GM18951 (cell line): ENCODE results near the gene NUP88.

Experiments used
- POLR2A ChIP-seq: IDR thresholded peaks from 4 replicates; pipeline ENCODE4 v1.6.1; 2011; ENCODE audit warnings: mild to moderate bottlenecking; ENCODE audit not compliant: insufficient read length, insufficient read depth; ENCODE audit errors: extremely low read depth
- in situ Hi-C: fragments of 300-500 bp; cut with MboI; formaldehyde crosslinking; loops from one replicate; pipeline ENCODE4 v1.12.0; 2022; ENCODE audit warnings: low sequenced_read_pairs, mixed read lengths, inconsistent platforms; ENCODE audit not compliant: unreplicated experiment

The NUP88 gene

DNA sequence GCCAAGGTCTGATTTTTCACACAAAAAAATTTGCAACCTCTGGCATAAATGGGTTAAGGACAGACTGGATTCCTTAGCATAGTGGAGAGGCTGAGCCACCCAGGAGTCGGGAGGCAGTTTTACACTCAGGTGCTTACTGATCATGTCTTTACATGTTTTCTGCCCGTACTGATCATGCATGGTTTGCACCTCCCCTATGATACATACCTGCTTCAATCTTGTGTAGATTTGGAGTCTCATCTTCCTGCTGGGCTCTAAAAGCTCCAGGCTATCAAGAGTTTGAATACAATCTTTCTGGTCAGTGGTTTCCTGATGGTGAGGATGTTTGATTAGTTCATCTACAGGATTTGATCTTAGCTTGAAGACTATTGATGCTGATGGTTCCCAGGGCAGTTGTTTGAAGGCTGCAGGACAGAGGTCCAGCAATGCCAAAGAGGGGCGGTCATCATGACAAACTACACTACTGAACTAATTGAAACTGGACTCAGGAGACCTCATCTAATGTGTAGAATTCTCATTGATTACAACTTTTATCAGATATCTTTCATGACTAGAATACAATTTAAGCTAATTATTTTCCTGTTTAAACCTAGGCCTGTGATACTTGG is 12.6 kb upstream of the NUP88 start:
- no peak for TF ChIP-seq POLR2A
- in situ Hi-C loops: loop anchor here (10.0 kb wide), 1 partner anchor 187 kb away; no protein-coding TSS in a partner anchor

DNA sequence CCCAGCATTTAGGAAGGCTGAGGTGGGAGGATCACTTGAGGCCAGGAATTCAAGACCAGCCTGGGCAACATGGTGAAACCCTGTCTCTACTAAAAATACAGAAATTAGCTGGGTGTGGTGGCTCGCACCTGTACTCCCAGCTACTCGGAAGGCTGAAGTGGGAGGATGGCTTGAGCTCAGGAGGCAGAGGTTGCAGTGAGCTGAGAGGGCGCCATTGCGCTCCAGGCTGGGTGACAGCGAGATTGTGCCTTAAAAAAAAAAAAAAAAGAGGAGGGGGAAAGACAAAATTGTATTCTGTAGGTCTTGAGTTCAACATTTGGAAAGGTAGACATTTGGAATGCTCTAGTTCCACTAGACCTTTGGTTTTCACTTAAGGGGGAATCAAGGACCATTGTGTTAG is 11.8 kb upstream of the NUP88 start:
- in situ Hi-C loops: loop anchor here (10.0 kb wide), 1 partner anchor 186 kb away; no protein-coding TSS in a partner anchor

DNA sequence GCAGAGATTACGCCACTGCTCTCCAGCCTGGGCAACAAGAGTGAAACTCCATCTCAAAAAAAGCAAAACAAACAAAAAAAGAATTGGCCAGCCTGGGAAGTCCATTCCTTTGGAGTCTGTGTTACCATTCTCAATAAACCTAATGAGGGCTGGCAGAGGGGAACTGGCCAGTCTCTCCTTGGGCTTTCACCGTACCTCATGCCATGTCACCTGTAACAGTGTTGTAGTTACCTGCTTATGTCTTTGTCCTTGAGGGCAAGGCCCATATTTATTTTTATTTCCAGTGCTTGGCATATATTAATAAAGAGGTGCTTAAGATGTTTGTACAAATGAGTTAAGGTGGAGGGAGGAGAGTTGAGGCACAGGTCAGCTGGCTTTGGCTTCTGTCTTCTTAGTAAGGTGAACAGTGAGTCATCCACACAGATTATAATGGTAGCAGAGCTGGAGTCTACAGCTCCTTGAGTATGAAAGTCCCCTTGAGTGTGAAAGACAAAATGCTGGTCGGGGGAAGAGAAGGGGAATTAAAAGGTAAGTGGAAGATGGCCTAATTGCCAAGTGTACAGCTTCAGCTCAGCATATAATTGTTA is 11.0 kb upstream of the NUP88 start:
- in situ Hi-C loops: loop anchor here (10.0 kb wide), 1 partner anchor 186 kb away; no protein-coding TSS in a partner anchor
- TF ChIP-seq POLR2A: no peak

DNA sequence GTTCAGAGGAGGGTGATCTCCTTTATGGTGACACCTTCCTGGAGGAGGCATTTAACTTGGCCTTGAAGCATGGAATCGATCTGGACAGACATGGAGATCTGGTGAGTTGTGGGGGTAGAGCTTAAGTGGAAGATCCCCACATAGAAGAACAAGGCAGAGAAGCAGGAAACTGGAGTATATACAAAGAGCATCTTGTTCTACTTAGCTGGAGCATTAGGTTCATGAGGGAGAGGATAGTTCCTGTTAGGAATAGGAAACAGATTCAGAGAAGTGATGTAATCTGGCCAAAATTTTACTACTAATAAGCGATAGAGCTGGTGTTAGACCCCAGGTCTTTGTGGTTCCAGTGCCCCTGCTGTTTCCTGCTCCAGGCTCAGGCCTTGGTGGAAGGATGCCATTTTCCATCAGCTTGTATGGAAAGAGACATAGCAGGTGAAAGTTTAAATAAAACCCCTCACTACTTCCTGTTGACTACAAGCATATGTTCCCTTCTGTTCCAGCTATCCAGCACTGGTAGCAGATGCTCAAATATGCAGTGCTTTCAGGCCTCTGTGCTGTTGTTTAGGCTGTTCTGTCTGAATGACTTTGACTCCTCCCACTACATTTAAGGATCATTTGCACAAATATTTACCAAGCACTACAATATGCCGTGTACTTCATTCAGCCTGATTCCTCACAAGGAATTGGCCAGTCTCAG is 9.9 kb upstream of the NUP88 start:
- no peak for TF ChIP-seq POLR2A
- in situ Hi-C loops: no loop called here

DNA sequence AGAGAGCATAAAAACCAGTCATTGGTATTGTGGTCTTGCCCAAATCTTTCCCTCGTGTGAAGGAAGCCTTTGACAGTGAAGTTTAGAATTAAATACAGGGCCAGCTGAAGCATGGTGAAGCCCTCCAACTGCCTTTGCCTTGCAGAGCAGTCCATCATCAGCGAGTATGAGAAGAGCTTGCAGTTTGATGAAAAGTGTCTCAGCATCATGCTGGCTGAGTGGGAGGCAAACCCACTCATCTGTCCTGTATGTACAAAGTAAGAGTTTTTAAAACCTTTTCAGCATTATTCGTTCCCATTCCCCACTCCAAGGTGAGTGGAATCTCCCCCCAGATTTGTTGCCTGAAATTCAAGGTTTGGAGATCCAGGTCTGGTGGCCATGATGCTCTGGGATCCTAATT is 6.4 kb upstream of the NUP88 start:
- in situ Hi-C loops: no loop called here
- no peak for TF ChIP-seq POLR2A

DNA sequence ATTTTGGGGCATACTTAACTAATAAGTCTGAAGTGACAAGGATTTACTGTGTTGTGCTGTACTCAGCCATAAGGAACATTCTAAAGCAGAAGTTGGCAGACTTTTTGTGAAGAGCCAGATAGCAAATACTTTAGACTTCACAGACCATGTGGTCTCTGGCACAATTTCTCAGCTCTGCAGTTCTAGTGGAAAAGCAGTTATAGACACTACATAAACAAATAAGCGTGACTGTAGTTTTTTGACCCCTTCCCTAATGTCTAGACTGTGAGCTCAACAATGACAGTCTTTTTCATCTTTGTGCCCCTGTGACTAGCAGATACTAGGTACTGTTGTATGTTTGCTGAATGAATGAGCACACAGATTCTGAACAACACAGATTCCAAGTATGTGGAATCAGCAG is 5.4 kb upstream of the NUP88 start:
- no peak for TF ChIP-seq POLR2A
- in situ Hi-C loops: no loop called here

DNA sequence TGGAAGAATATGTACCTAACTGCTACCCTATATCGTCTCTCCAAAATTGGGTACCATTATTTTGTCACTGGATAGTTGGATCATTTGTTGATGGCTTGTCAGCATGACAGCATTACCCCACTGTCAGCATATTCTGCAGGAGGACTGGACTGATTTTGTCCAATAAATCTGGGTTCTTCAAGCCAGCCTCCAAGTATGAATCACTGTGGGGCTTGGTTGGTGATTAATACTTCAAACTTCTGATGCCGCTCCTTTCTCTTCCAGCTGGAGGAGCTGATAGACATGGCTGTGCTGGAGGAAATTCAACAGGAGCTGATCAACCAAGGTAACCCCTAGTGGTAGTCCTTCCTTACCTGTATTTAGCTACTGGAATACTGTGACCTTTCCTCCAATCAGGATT is 3.0 kb upstream of the NUP88 start:
- TF ChIP-seq POLR2A: no peak
- in situ Hi-C loops: no loop called here

DNA sequence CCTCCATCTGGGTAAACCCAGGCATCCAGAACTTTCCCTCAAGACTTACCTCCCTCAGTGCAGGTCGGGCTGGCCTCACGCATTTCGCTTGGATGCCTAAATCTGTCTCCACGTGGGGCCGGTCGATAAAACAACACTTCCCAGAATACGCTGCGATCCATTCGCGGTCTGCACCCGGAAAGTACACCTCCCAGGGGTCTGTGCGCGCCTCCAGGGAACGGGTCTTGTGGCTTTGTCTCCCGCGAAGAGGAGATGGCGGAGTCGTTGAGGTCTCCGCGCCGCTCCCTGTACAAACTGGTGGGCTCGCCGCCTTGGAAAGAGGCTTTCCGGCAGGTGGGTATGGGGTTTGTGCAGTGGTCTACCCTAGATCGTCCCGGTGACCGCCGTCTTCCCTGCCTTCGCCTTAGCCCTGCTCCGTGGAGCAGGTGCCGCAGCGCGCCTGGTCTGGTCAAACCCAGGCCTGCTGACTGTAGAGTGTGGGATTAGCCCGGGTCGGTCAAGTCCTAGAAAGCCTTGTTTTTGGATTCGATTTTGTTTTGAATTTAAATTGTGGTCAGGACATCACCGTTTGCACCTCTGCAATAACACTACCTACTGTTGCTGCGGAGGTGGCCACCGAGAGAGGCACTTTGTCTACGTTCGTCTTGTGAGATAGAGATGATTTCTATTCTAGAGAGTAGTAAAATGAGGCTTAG is 644 bp upstream of the NUP88 start, which contains the start of gene RPAIN:
Gene RPAIN (plus strand): TSS at position 224 of the 695 bp plus-strand sequence. CDS start 29 bp downstream, at position 253.
- in situ Hi-C loops: no loop called here

DNA sequence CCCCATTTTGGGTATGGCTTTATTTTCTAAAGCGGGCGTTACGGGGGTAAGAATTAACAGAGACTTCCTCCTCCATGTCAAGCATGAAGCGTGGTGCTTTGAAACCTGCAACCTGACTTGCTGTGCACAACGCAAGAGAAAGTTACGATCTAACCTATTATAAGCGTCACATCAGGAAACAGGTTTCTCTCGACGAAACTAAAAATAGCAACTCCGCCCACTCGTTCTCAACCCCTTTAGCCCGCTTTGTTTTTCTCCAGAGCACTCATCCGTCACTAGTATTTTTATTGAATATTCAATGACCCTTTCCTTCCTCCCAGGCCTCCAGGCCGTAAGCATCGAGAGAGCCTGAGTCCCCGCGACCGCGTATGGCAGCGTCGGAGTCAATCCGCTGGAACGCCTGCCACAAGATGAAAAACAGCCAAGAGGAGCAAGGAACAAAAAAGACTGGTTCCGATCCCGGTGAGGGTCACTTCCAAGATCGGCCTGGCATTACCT is 555 bp downstream of the NUP88 start:
- in situ Hi-C loops: no loop called here
- TF ChIP-seq POLR2A: no peak

More for the DNA sequence above, 644 bp upstream of the NUP88 start, which contains the start of gene RPAIN:
- TF ChIP-seq POLR2A: peak; percentile 87

DNA sequence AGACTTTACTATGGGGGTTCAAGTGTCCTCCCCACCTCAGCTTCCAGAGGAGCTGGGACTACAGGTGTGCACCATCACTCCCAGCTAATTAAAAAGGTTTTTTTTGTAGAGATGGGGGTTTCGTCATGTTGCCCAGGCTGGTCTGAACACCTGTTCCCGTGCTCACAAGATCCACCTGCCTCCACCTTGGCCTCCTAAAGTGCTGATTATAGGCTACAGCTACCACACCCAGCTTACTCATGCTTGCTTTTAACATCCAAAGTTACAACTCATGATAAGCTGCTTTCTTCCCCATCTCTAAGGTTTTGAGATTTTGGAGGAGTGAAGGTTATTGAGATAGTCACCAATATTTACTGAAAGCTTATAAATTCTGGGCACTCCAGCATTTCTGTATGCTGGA is 2.6 kb downstream of the NUP88 start:
- in situ Hi-C loops: no loop called here
- no peak for TF ChIP-seq POLR2A

DNA sequence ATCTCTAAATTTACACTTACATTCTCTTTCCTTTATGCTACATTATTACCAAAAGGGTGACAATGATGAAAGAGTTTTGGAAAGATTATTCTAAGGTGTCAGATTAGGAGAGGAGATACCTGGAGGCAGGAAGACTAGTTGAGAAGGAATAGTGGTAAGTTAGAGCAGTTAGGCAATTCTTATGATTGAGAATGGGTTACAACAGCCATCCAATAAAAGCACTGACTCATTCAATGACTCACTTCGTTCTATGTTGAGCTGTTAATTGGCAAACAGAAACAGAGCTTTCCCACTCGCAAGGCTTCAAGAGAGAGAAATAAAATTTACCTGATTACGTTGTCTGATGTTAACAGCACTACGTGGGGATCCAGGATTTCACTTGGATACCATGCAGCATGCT is 5.8 kb downstream of the NUP88 start:
- no peak for TF ChIP-seq POLR2A
- in situ Hi-C loops: no loop called here

DNA sequence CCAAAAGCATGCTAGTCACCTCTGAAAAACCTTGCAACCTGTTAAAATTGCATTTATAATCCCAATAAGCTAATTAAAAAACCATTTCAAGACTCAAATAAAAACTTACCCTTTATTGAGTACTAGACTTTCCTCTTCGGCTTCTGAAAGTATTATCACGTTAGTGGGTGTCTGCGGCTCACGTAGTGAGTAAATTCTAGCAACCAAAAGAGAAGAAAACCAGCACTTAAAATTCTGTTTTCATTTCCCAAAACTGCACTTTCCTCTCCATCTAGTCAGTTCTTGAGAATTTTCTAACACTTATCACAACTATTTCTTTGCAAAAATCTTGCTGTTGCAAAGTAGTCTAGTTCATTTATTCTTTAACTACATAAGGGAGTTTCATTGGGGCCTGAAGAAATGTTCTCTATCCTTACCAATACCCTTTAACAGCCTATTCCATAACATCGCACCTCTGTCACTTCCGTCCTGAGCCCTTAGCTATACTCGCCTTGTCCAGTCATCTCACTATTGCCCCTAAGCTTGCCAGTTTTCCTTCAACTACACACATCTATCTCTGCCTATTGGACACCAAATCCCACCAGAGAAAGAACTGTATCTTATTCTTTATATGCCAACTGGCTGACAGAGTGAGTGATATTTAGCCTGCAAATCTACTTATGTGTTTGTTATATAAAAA is 8.7 kb downstream of the NUP88 start:
- in situ Hi-C loops: no loop called here
- no peak for TF ChIP-seq POLR2A

DNA sequence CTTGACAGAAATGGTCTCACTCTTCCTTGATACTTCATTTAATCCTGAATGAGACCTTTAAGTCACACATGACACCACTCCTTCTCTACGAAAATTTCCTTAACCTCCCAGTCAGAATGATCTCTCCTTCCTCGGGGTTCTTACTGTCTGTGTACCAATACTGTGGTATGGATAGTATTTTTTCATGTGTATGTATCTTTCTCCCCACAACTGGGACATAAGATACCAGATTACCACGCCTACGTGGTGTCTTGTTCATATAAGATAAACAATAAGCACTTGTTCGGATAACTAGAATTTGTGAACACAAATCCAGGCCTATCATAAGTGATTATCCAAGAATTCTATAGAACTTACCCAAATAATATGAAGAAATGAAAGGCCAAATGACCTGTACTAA is 11.3 kb downstream of the NUP88 start:
- no peak for TF ChIP-seq POLR2A
- in situ Hi-C loops: no loop called here
